ENCODE measurements around the gene GALNT2. TPM values are rescaled to one million over a fixed set of nuclear protein-coding genes. Genes with fewer than 3 reads are reported as not detected.

Gene GALNT2
- total and polyA plus RNA-seq, 2 experiments from 2014 or later = 17.8 to 48.3 TPM

- Histone ChIP-seq H3K27ac (ENCODE audit: low read depth) (no peak overlapping the region), H3K79me2 (replicated peaks; ENCODE audit: insufficient read depth) (no peaks in the 10 kb centered on the region), H3K4me1 (ENCODE audit: insufficient read depth) (no peaks in the 10 kb centered on the region), H3K9me2 (ENCODE audit: insufficient read depth) (peaks cover 4% of the 10 kb centered on the region; the same call in 1 of the 2 replicates), H3K36me3 (ENCODE audit: insufficient read depth) (no peaks in the 10 kb centered on the region), H3K4me2 (no peak overlapping the region), H4K20me1 (replicated peaks; ENCODE audit: insufficient read depth) (no peaks in the 10 kb centered on the region), H3F3A (replicated peaks; ENCODE audit: low read depth) (no peaks in the 10 kb centered on the region), H3K27me3 (ENCODE audit: insufficient read depth) (no peaks in the 10 kb centered on the region), H2AFZ (no peak overlapping the region; the same call in 1 of the 2 replicates), H3K4me3 (no peak overlapping the region)
- TF ChIP-seq NANOG (IDR thresholded peaks at IDR 0.05; ENCODE audit: borderline replicate concordance) = no peak
- TF ChIP-seq ETS1 (IDR thresholded peaks at IDR 0.05) = no peak
- no peak for TF ChIP-seq EZH2 (IDR thresholded peaks at IDR 0.05; ENCODE audit: low read depth, unreplicated experiment)
- TF ChIP-seq STAT1 (IDR thresholded peaks at IDR 0.05; ENCODE audit: unreplicated experiment) = no peak
- TF ChIP-seq EZH2phosphoT487 (IDR thresholded peaks at IDR 0.05; ENCODE audit: unreplicated experiment) = no peak
- no peak for TF ChIP-seq ZNF462 (CRISPR knock-in tag; IDR thresholded peaks at IDR 0.05)
- no peak for TF ChIP-seq POLR2AphosphoS5 (IDR thresholded peaks at IDR 0.05; ENCODE audit: low read depth)
- TF ChIP-seq JUNB (IDR thresholded peaks at IDR 0.05; ENCODE audit: unreplicated experiment) = no peak
- TF ChIP-seq CTCF (conservative IDR thresholded peaks at IDR 0.05; ENCODE audit: low read depth in 2 of 2) = no peak
- TF ChIP-seq CREB1 (CRISPR knock-in tag; IDR thresholded peaks at IDR 0.05; ENCODE audit: low read depth) = no peak
- TF ChIP-seq REST (IDR thresholded peaks at IDR 0.05; ENCODE audit: unreplicated experiment) = no peak
- no peak for TF ChIP-seq ZNF331 (CRISPR knock-in tag; IDR thresholded peaks at IDR 0.05; ENCODE audit: low read depth)
- TF ChIP-seq ZNF114 (CRISPR knock-in tag; IDR thresholded peaks at IDR 0.05) = no peak
- no peaks in the 10 kb centered on the region for H3K27me3 Mint-ChIP-seq (ENCODE audit: insufficient read depth, low read depth, poor library complexity)
- H3K36me3 Mint-ChIP-seq (ENCODE audit: low read depth) = peaks cover 6% of the 10 kb centered on the region; the same call in 1 of the 3 replicates
- DNase-seq (ENCODE audit: low spot score) (no peak), ATAC-seq (no peak; the same call in 2 of the 3 replicates)
- peaks cover 5% of the 10 kb centered on the region for H3K4me1 Mint-ChIP-seq
- H3K27ac Mint-ChIP-seq = no peak overlapping the region
- peaks cover 13% of the 10 kb centered on the region; the same call in 2 of the 3 replicates for H3K9me3 Mint-ChIP-seq
- no peak overlapping the region for H3K4me3 Mint-ChIP-seq
Observed at GRCh38 chr1:230057681-230058565, 9.1 kb upstream of the GALNT2 start.

All from GM23338 (cell line).